ENCODE results near the gene DMD.

DNA sequence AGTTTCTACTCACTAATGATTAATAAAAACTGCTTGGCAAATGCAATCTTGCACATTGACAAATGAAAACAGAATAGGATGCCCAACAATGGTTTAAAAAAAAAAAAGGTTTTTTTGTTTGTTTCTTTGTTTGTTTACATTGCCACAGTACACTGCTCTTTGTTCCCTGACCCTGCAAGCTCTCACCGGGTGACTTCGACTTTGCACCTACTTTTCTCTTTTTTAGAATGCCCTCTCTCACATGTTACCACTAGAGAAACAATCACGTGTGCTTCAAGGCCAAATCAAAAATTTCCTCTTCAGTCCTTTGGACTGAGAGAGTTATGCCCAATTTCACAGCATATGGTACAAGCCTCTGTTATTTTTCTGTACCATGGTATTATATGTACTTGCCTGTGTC lies 101.5 kb downstream of the DMD start:
- TF ChIP-seq, protein P1, sequence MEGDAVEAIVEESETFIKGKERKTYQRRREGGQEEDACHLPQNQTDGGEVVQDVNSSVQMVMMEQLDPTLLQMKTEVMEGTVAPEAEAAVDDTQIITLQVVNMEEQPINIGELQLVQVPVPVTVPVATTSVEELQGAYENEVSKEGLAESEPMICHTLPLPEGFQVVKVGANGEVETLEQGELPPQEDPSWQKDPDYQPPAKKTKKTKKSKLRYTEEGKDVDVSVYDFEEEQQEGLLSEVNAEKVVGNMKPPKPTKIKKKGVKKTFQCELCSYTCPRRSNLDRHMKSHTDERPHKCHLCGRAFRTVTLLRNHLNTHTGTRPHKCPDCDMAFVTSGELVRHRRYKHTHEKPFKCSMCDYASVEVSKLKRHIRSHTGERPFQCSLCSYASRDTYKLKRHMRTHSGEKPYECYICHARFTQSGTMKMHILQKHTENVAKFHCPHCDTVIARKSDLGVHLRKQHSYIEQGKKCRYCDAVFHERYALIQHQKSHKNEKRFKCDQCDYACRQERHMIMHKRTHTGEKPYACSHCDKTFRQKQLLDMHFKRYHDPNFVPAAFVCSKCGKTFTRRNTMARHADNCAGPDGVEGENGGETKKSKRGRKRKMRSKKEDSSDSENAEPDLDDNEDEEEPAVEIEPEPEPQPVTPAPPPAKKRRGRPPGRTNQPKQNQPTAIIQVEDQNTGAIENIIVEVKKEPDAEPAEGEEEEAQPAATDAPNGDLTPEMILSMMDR (conservative IDR thresholded peaks at IDR 0.05), result no peak
- TF ChIP-seq ZFX (IDR thresholded peaks at IDR 0.05), result no peak

Measured in C4-2B (cell line).